ENCODE results near the gene ZNF543. TPM values are rescaled to one million over a fixed set of nuclear protein-coding genes. Genes with fewer than 3 reads are reported as not detected.

ZNF543 gene
- total and polyA plus RNA-seq, 2 of the 13 experiments (the other 11 are each of a cell fraction or from before 2014, with no cell fraction given), result 2.1 to 8.9 TPM

GRCh38 chr19:57279418-57280164, 40.7 kb upstream of the ZNF543 start (continued):
- TF ChIP-seq FOXC1 (CRISPR knock-in tag; IDR thresholded peaks at IDR 0.05; ENCODE audit: borderline replicate concordance) (no peak), TFDP1 (CRISPR knock-in tag; IDR thresholded peaks at IDR 0.05; ENCODE audit: borderline replicate concordance) (peak; percentile 90), MZF1 (CRISPR knock-in tag; IDR thresholded peaks at IDR 0.05; ENCODE audit: borderline replicate concordance) (no peak), ZFP90 (CRISPR knock-in tag; IDR thresholded peaks at IDR 0.05; ENCODE audit: borderline replicate concordance) (peak; percentile 83), UBTF (CRISPR knock-in tag; IDR thresholded peaks at IDR 0.05) (peak; percentile 32; the same call in 1 of the 2 replicates), ATRX (CRISPR knock-in tag; IDR thresholded peaks at IDR 0.05; ENCODE audit: borderline replicate concordance) (no peak), E2F1 (CRISPR knock-in tag; IDR thresholded peaks at IDR 0.05) (peak; percentile 50; the same call in 1 of the 2 replicates), ZNF251 (CRISPR knock-in tag; IDR thresholded peaks at IDR 0.05) (no peak), SMAD1 (CRISPR knock-in tag; IDR thresholded peaks at IDR 0.05; ENCODE audit: borderline replicate concordance, low read depth) (no peak), MAFG (CRISPR knock-in tag; IDR thresholded peaks at IDR 0.05) (no peak), ZNF281 (CRISPR knock-in tag; IDR thresholded peaks at IDR 0.05; ENCODE audit: borderline replicate concordance) (0 out of 2 replicates have a peak, but pooled peaks have one; percentile 63), ZSCAN25 (CRISPR knock-in tag; IDR thresholded peaks at IDR 0.05) (0 out of 2 replicates have a peak, but pooled peaks have one; percentile 18), ZNF460 (CRISPR knock-in tag; IDR thresholded peaks at IDR 0.05; ENCODE audit: borderline replicate concordance) (no peak), ZNF605 (CRISPR knock-in tag; IDR thresholded peaks at IDR 0.05) (peak; percentile 76; the same call in 1 of the 2 replicates), SOX6 (IDR thresholded peaks at IDR 0.05) (no peak), SOX6 (CRISPR knock-in tag; IDR thresholded peaks at IDR 0.05) (peak; percentile 54), HDAC1 (CRISPR knock-in tag; IDR thresholded peaks at IDR 0.05) (peak; percentile 68), KAT7 (CRISPR knock-in tag; IDR thresholded peaks at IDR 0.05; ENCODE audit: borderline replicate concordance) (no peak), HNF4A (CRISPR knock-in tag; IDR thresholded peaks at IDR 0.05) (peak; percentile 52), NRL (CRISPR knock-in tag; IDR thresholded peaks at IDR 0.05; ENCODE audit: borderline replicate concordance) (peak; percentile 31; the same call in 1 of the 2 replicates), CREBL2 (CRISPR knock-in tag; IDR thresholded peaks at IDR 0.05; ENCODE audit: borderline replicate concordance) (peak; percentile 76; the same call in 1 of the 2 replicates), MED1 (CRISPR knock-in tag; IDR thresholded peaks at IDR 0.05) (peak; percentile 88)
